ENCODE results near the gene STK36.

- TF ChIP-seq CTCF (IDR thresholded peaks at IDR 0.05), result no peak
- no peak for TF ChIP-seq POLR2A (IDR thresholded peaks at IDR 0.05; ENCODE audit: low read length)
- no peak for TF ChIP-seq TFCP2L1 (CRISPR knock-in tag; IDR thresholded peaks at IDR 0.05)
- TF ChIP-seq REST (IDR thresholded peaks at IDR 0.05), result no peak
- no peak for TF ChIP-seq RNF2 (IDR thresholded peaks at IDR 0.05; ENCODE audit: borderline replicate concordance, low read depth)
- no peak for TF ChIP-seq MAX (IDR thresholded peaks at IDR 0.05)
- TF ChIP-seq RAD21 (conservative IDR thresholded peaks at IDR 0.05 in 1 of 2, IDR thresholded peaks at IDR 0.05 in 1 of 2), result no peak
- TF ChIP-seq PHF8 (IDR thresholded peaks at IDR 0.05; ENCODE audit: borderline replicate concordance, low read depth), result no peak
- no peak for TF ChIP-seq CBX2 (IDR thresholded peaks at IDR 0.05; ENCODE audit: borderline replicate concordance, low read depth)
- no peak for TF ChIP-seq E2F6 (IDR thresholded peaks at IDR 0.05; ENCODE audit: borderline replicate concordance, low read depth)
Observed at GRCh38 chr2:218716070-218716469, 44.2 kb downstream of the STK36 start.
